ENCODE data around the gene MCOLN1. TPM values are rescaled to one million over a fixed set of nuclear protein-coding genes. Genes with fewer than 3 reads are reported as not detected.
A peak's percentile ranks its signal among the peaks of the same experiment; 100 is the strongest.

The MCOLN1 gene
- total RNA-seq (15.5 and 19.0 TPM in 2 replicates), polyA plus RNA-seq (55.5 and 60.5 TPM in 2 replicates)

- no peaks in the 10 kb centered on the region for H3K36me3 ChIP-seq (replicated peaks; ENCODE audit: insufficient read depth, low read depth)
- TF ChIP-seq CTCF (IDR thresholded peaks at IDR 0.05; ENCODE audit: poor library complexity) (no peak), EZH2 (IDR thresholded peaks at IDR 0.05; ENCODE audit: borderline replicate concordance) (no peak), EZH2phosphoT487 (IDR thresholded peaks at IDR 0.05; ENCODE audit: low read depth, severe bottlenecking, unreplicated experiment) (no peak)
- H2AFZ ChIP-seq, result peak within 1 kb of the TSS; percentile 79
These were observed at the start of gene MCOLN1 for GRCh38 chr19:7522072-7522922. Gene MCOLN1, plus strand, starts transcription at chr19:7522624. Its CDS starts 127 bp downstream, at chr19:7522751.

GRCh38 chr19:7475665-7476064 lies 46.8 kb upstream of the MCOLN1 start:
- WGBS (ENCODE audit: low lambda C conversion rate, missing lambda C conversion rate), result 88% methylated on average over 6 of the region's 6 CpGs

More at GRCh38 chr19:7522072-7522922, at the start of gene MCOLN1:
- Histone ChIP-seq H4K20me1 (ENCODE audit: insufficient read depth, poor library complexity, severe bottlenecking) (no peaks in the 10 kb centered on the region), H3K9me3 (ENCODE audit: low read depth) (no peaks in the 10 kb centered on the region), H3K4me3 (peak within 1 kb of the TSS; percentile 57), H3K27ac (peak within 1 kb of the TSS; percentile 81), H3K4me2 (peak within 1 kb of the TSS; percentile 96), H3K4me1 (ENCODE audit: insufficient read depth) (peaks cover 16% of the 10 kb centered on the region), H3K27me3 (no peaks in the 10 kb centered on the region), H3K79me2 (peaks cover 21% of the 10 kb centered on the region), H3K9me2 (replicated peaks; ENCODE audit: insufficient read depth) (no peaks in the 10 kb centered on the region)
- peak; percentile 100 for DNase-seq (ENCODE audit: low spot score)
- WGBS (ENCODE audit: low lambda C conversion rate, missing lambda C conversion rate), result 1% methylated on average over 50 of the region's 65 CpGs

GRCh38 chr19:7476241-7476640 lies 46.2 kb upstream of the MCOLN1 start:
- TF ChIP-seq CTCF (IDR thresholded peaks at IDR 0.05; ENCODE audit: poor library complexity) (no peak), EZH2 (IDR thresholded peaks at IDR 0.05; ENCODE audit: borderline replicate concordance) (no peak), EZH2phosphoT487 (IDR thresholded peaks at IDR 0.05; ENCODE audit: low read depth, severe bottlenecking, unreplicated experiment) (no peak)
- H3K79me2 ChIP-seq, result no peaks in the 10 kb centered on the region
- 94% methylated on average over 7 of the region's 7 CpGs for WGBS (ENCODE audit: low lambda C conversion rate, missing lambda C conversion rate)

More at GRCh38 chr19:7475665-7476064, 46.8 kb upstream of the MCOLN1 start:
- H3K36me3 ChIP-seq (replicated peaks; ENCODE audit: insufficient read depth, low read depth), result no peaks in the 10 kb centered on the region
- H2AFZ ChIP-seq, result no peak overlapping the region
- no peak overlapping the region for H3K27ac ChIP-seq
- no peaks in the 10 kb centered on the region for H3K9me2 ChIP-seq (replicated peaks; ENCODE audit: insufficient read depth)
- DNase-seq (ENCODE audit: low spot score), result no peak
- no peaks in the 10 kb centered on the region for H4K20me1 ChIP-seq (ENCODE audit: insufficient read depth, poor library complexity, severe bottlenecking)
- peaks cover 6% of the 10 kb centered on the region for H3K4me1 ChIP-seq (ENCODE audit: insufficient read depth)
- no peaks in the 10 kb centered on the region for H3K79me2 ChIP-seq
- no peak overlapping the region for H3K4me3 ChIP-seq
- H3K9me3 ChIP-seq (ENCODE audit: low read depth), result no peaks in the 10 kb centered on the region
- TF ChIP-seq CTCF (IDR thresholded peaks at IDR 0.05; ENCODE audit: poor library complexity) (no peak), EZH2phosphoT487 (IDR thresholded peaks at IDR 0.05; ENCODE audit: low read depth, severe bottlenecking, unreplicated experiment) (no peak), EZH2 (IDR thresholded peaks at IDR 0.05; ENCODE audit: borderline replicate concordance) (no peak)
- no peaks in the 10 kb centered on the region for H3K27me3 ChIP-seq
- H3K4me2 ChIP-seq, result no peak overlapping the region

More at GRCh38 chr19:7476241-7476640, 46.2 kb upstream of the MCOLN1 start:
- Histone ChIP-seq H3K4me1 (ENCODE audit: insufficient read depth) (peaks cover 9% of the 10 kb centered on the region), H4K20me1 (ENCODE audit: insufficient read depth, poor library complexity, severe bottlenecking) (no peaks in the 10 kb centered on the region), H3K27ac (no peak overlapping the region), H3K4me2 (no peak overlapping the region), H3K27me3 (no peaks in the 10 kb centered on the region), H3K36me3 (replicated peaks; ENCODE audit: insufficient read depth, low read depth) (no peaks in the 10 kb centered on the region), H3K4me3 (no peak overlapping the region), H2AFZ (no peak overlapping the region), H3K9me2 (replicated peaks; ENCODE audit: insufficient read depth) (no peaks in the 10 kb centered on the region), H3K9me3 (ENCODE audit: low read depth) (no peaks in the 10 kb centered on the region)
- no peak for DNase-seq (ENCODE audit: low spot score)

Data from hepatocyte (in vitro differentiated cells).